DOHH2 (cell line): ENCODE measurements around the gene ITGB4.

Source experiments
- H3F3A ChIP-seq: fragments of 200-600 bp; sonication (generic), shearing (Covaris generic); 2 replicates; pipeline ENCODE4 v1.6.0; 2016; ENCODE audit warnings: antibody characterized with exemption, mild to moderate bottlenecking; ENCODE audit not compliant: control insufficient read depth, insufficient read depth
- H3K27ac ChIP-seq: fragments of 200-600 bp; sonication (generic); 2 replicates; pipeline ENCODE4 v1.5.1; 2014; ENCODE audit warnings: low read depth, mild to moderate bottlenecking, low read length, moderate library complexity
- H3K27me3 ChIP-seq: fragments of 200-600 bp; sonication (generic); 2 replicates; pipeline ENCODE4 v1.6.1; 2014; ENCODE audit warnings: mild to moderate bottlenecking, low read length, mixed read lengths; ENCODE audit not compliant: control insufficient read depth
- H3K36me3 ChIP-seq: fragments of 200-600 bp; sonication (generic); 2 replicates; pipeline ENCODE4 v1.6.1; 2014; ENCODE audit warnings: mild to moderate bottlenecking, low read length, moderate library complexity, mixed read lengths; ENCODE audit not compliant: control insufficient read depth
- H3K4me1 ChIP-seq: fragments of 200-600 bp; sonication (generic); 2 replicates; pipeline ENCODE4 v1.6.1; 2014; ENCODE audit warnings: mild to moderate bottlenecking, low read length, mixed read lengths; ENCODE audit not compliant: control insufficient read depth
- H3K4me2 ChIP-seq: fragments of 200-600 bp; sonication (generic); 2 replicates; pipeline ENCODE4 v1.6.0; 2014; ENCODE audit warnings: mild to moderate bottlenecking, low read length, moderate library complexity
- H3K4me3 ChIP-seq: fragments of 200-600 bp; sonication (generic); 2 replicates; pipeline ENCODE4 v1.5.1; 2014; ENCODE audit warnings: mild to moderate bottlenecking, low read length, mixed read lengths
- H3K79me2 ChIP-seq: fragments of 200-600 bp; sonication (generic); 2 replicates; pipeline ENCODE4 v1.6.1; 2014; ENCODE audit warnings: mild to moderate bottlenecking, low read length, mixed read lengths; ENCODE audit not compliant: control insufficient read depth
- H3K9me2 ChIP-seq: fragments of 200-600 bp; sonication (generic); replicated peaks from 2 replicates; pipeline ENCODE4 v1.6.1; 2014; ENCODE audit warnings: mild to moderate bottlenecking, low read length, mixed read lengths; ENCODE audit not compliant: control insufficient read depth
- H3K9me3 ChIP-seq: fragments of 200-600 bp; sonication (generic); 2 replicates; pipeline ENCODE4 v1.6.1; 2014; ENCODE audit warnings: antibody characterized with exemption, low read length, mixed read lengths; ENCODE audit not compliant: control insufficient read depth, insufficient read depth
- H4K20me1 ChIP-seq: fragments of 200-600 bp; sonication (generic); 2 replicates; pipeline ENCODE4 v1.6.0; 2014; ENCODE audit warnings: low read depth, mild to moderate bottlenecking, antibody characterized with exemption, low read length, moderate library complexity; ENCODE audit not compliant: control insufficient read depth, insufficient read depth
- CTCF ChIP-seq: fragments of 200-600 bp; sonication (generic); IDR thresholded peaks from one replicate; pipeline ENCODE4 v1.5.1; 2014; ENCODE audit warnings: antibody characterized with exemption, mild to moderate bottlenecking, low read depth, low read length; ENCODE audit not compliant: poor library complexity, severe bottlenecking
- EZH2phosphoT487 ChIP-seq: fragments of 200-600 bp; sonication (generic); IDR thresholded peaks from 2 replicates; pipeline ENCODE4 v1.6.1; 2017; ENCODE audit warnings: borderline replicate concordance, mild to moderate bottlenecking, antibody characterized with exemption, low read length, moderate library complexity, mixed read lengths

Gene ITGB4

GRCh38 chr17:75703191-75703590 is 18.1 kb upstream of the ITGB4 start:
- Histone ChIP-seq H3K4me2 (no peak overlapping the region), H3K27ac (no peak overlapping the region), H3F3A (no peaks in the 10 kb centered on the region), H3K79me2 (no peaks in the 10 kb centered on the region), H4K20me1 (no peaks in the 10 kb centered on the region), H3K36me3 (peaks cover 95% of the 10 kb centered on the region), H3K9me2 (no peaks in the 10 kb centered on the region), H3K4me1 (no peaks in the 10 kb centered on the region), H3K4me3 (no peak overlapping the region), H3K9me3 (no peaks in the 10 kb centered on the region), H3K27me3 (no peaks in the 10 kb centered on the region)
- TF ChIP-seq CTCF (no peak), EZH2phosphoT487 (no peak)

DNA sequence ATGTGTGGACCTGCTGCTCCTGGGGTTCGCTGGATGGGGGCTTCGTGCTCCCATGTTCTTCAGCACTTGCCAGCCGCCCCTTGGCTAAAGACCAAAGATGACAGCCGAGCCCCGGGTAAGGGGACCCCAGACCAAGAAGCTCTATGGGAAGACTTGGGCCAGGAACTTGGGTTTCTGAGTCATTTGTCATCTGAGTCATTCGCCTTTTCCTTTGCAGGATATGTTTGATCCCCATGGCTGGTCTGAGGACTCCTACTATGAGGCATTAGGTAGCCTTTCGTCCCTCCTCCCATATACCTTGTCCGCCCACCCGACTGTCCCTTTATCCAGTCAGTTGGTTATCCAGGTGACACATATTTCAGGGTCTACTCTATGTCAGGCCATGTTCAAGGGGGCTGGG is 17.7 kb upstream of the ITGB4 start:
- Histone ChIP-seq H4K20me1 (no peaks in the 10 kb centered on the region), H3F3A (no peaks in the 10 kb centered on the region), H3K79me2 (no peaks in the 10 kb centered on the region), H3K36me3 (peaks cover 91% of the 10 kb centered on the region), H3K9me3 (no peaks in the 10 kb centered on the region), H3K4me2 (no peak overlapping the region), H3K9me2 (no peaks in the 10 kb centered on the region), H3K4me3 (no peak overlapping the region), H3K4me1 (no peaks in the 10 kb centered on the region), H3K27me3 (no peaks in the 10 kb centered on the region), H3K27ac (no peak overlapping the region)
- no peak for TF ChIP-seq EZH2phosphoT487
- TF ChIP-seq CTCF, result no peak

DNA sequence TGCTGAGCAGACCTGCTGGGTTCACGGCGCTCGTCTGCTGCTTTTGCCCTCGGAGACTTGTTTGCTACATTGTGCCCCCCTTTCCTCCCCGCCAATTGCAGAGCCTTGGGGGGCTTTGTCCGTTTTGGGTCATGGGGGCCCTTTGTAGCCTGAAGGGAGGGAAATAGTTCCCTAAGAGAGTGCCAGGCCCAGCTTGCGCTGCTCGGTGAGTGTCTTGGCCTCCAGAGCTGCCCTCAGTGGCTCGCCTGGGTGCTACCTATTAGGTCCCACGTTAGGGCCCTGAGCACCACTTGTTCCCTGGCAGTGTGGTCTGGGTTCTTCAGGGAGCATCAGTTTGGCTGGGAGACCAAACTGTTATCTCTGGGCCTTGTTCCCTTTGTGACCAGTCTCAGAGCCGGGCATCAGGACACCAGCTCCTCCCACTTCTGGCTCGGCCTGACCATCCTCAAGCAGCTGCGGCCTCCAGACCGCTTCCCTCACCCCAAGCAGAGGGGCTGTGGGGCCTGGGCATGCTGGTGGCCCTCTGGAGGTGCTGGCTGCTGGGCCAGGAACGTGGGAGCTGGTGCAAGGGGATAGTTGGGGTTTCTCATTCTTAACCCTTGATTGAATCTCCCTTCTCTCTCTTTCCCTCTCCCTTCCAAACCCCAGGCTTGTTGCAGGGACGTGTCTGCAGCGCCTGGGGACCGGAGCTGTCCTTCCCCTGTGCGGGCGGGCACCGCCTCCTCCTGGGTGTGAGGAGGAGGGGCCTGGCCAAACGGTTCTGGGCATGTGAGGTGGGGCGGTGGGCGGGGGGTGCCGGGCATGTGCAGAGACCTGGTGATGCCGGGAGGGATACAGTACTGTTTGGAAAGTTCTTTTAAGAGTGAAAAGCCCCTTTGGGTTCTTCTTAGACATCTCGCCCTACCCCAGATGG is 16.0 kb upstream of the ITGB4 start:
- no peaks in the 10 kb centered on the region for H3K9me2 ChIP-seq
- H3K4me1 ChIP-seq, result no peaks in the 10 kb centered on the region
- H3F3A ChIP-seq, result no peaks in the 10 kb centered on the region
- H3K36me3 ChIP-seq, result peaks cover 76% of the 10 kb centered on the region
- H3K4me3 ChIP-seq, result no peak overlapping the region
- no peaks in the 10 kb centered on the region for H3K9me3 ChIP-seq
- no peaks in the 10 kb centered on the region for H4K20me1 ChIP-seq
- no peaks in the 10 kb centered on the region for H3K27me3 ChIP-seq
- no peak for TF ChIP-seq EZH2phosphoT487
- TF ChIP-seq CTCF, result no peak
- H3K79me2 ChIP-seq, result no peaks in the 10 kb centered on the region
- no peak overlapping the region for H3K4me2 ChIP-seq
- H3K27ac ChIP-seq, result no peak overlapping the region
